HG03280 (cell line): ENCODE results near the gene CPLX3.

ENCODE experiments used
- ATAC-seq: cut with Tn5 transposase; IDR thresholded peaks from one replicate; pipeline ENCODE4 v1.9.1; 2021; ENCODE audit warnings: mild to moderate bottlenecking, moderate library complexity; ENCODE audit not compliant: unreplicated experiment

CPLX3 gene

GRCh38 chr15:74788042-74788682 lies 38.3 kb upstream of the CPLX3 start:
- no peak for ATAC-seq

DNA sequence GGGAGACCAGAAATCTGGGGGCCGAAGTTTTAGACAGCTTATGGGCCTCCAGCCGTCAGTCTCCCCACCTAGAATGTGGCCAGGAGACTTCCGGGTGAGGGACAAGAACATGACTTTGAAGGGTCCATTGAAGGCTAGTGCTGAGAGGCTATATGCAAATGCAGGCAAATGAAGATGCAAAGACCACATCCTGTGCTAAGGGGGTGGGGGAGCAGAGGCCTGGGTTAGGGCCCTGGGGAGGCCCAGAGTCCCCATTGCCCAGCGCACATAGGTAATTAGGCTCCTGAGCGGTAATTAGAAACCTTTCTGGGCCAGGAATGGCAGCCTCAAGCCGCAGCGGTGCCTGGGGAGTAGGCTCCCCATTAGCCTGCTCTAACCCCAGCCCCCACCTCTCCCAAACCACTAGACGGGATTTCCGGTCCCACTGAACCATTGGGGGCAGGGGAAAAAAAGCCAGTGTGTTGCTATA lies 37.7 kb upstream of the CPLX3 start:
- no peak for ATAC-seq

- ATAC-seq = no peak
These were observed 37.2 kb upstream of the CPLX3 start for GRCh38 chr15:74789171-74789631.

GRCh38 chr15:74789741-74790079 lies 36.7 kb upstream of the CPLX3 start:
- no peak for ATAC-seq

GRCh38 chr15:74790080-74790916 lies 36.1 kb upstream of the CPLX3 start:
- no peak for ATAC-seq

GRCh38 chr15:74791007-74791406 lies 35.4 kb upstream of the CPLX3 start:
- no peak for ATAC-seq

DNA sequence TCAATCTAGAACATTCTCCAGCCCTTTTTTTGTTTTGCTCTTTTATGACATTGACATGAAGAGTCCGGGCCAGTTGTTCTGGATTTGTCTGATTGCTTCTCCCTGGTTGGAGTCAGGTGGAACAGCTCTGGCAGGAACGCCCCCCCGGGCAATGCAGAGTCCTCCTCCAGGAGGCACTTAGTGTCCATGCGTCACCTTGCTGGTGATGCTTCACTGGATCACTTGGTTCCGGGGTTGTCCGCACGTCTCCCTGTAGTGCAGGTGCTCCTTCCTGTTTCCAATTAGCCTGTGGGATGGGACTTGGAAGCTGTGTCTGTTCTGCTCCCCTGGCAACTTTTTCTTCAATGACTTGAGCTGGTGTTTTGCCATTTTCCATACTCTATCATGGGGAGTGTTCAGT lies 34.8 kb upstream of the CPLX3 start:
- no peak for ATAC-seq

DNA sequence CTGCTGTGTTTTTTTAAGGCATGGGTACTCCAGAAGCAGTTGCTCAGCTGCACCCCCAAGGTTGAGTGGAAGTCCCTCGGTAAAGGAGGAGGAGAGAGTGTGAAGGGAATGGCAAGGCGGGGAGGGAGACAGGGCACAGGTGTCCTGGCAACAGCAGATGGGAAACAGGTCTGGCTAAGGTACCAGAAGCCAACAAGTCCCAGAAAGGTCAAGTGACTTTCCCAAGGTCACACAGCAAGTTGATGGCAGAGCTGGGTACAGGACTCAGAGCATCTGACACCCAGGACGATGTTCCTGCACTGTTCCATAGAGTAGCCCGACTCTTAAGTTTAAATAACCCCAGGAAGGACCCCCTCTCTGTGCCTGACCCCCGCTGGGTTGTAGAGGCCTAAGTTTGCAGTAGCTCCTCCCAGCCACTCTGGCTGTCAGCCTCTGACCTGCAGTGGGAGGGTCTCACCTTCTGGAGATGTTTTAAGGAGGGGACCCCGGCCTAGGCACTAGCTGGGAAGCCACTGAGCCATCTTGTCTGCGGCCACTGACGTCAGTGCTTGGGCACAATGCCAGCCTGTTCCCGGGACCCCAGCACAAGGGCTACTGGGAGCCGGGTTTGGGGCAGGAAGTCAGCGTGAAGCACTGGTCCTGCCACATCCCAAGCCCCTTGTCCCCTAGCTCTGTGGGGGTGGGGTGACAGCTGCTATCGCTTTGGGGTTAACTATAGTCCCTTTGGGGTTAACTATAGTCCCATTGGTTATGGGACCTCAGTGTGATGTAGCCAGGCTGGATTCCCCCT lies 34.0 kb upstream of the CPLX3 start:
- no peak for ATAC-seq

GRCh38 chr15:74793135-74794028 lies 33.0 kb upstream of the CPLX3 start:
- no peak for ATAC-seq

- ATAC-seq = no peak
These were observed 32.0 kb upstream of the CPLX3 start for GRCh38 chr15:74794248-74794969.

DNA sequence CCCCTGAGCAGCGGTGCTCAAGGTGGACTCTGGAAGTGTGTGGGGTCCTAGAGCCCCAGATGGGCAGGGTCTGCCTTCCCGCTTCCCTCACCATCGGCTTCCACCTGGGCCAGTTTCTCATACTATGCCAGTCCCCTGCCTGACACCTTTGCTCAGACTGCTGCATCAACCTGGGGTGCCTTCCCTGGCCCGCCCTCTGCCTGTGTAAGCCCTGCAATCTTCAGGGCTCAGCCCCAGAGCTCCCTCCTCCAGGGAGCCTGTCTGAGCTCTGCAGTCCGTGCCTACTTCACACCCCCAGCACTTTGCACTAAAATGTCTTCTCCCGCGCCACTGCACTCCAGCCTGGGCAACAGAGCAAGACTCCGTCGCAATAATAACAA lies 31.5 kb upstream of the CPLX3 start:
- no peak for ATAC-seq

DNA sequence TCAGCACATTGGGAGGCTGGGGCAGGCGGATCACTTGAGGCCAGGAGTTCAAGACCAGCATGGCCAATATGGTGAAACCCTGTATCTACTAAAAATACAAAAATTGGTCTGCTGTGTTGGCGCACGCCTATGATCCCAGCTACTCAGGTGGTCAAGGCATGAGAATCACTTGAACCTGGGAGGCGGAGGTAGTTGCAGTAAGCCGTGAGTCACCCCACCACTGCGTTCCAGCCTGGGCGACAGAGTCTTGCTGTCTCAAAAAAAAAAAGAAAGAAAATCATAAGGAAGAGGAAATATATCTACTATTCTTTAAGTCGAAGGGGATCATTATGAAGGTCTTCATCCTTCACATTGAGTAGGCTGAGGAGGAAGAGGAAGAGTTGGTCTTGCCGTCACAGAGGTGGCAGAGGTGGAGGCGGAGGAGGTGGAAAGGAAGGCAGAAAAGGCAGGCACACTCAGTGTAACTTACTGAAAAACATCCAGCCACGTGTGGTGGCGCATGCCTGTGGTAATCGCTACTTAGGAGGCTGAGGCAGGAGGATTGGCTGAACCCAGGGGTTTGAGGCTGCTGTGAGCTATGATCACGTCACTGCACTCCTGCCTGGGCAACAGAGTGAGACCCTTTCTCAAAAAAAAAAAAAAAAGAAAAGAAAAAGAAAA lies 30.3 kb upstream of the CPLX3 start:
- no peak for ATAC-seq

DNA sequence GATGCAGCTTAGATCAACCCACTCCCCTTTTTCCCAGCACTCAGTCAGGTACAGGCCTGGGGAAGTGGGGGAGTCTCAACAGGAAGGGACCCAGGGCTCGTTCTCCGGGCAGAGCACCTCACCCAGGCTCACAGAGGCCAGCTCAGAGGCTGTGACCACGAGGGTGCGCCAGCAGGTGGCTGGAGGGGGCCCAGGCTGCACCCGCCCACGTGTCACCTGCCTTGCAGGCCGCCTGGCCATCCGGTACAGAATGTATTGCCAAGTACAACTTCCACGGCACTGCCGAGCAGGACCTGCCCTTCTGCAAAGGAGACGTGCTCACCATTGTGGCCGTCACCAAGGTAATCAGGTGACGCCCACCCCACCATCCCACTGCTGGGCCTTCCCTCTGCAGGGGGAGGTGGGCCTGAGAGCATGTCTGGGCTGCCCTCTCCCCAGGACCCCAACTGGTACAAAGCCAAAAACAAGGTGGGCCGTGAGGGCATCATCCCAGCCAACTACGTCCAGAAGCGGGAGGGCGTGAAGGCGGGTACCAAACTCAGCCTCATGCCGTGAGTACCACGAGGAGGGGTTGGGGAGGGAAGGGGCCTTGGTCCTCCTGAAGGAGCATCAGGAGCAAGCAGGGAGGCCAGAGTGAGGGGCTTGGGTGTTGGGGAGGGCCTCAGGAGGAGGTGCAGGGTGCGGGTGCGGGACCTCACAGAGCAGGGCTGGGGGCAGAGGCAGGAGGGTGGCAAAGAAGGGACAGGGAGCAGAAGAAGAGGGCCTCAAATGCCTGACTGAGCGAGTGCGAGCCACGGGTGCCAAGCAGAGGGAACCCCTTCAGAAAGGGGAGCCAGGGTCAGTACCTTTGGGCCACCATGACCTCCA lies 27.8 kb upstream of the CPLX3 start:
- no peak for ATAC-seq

DNA sequence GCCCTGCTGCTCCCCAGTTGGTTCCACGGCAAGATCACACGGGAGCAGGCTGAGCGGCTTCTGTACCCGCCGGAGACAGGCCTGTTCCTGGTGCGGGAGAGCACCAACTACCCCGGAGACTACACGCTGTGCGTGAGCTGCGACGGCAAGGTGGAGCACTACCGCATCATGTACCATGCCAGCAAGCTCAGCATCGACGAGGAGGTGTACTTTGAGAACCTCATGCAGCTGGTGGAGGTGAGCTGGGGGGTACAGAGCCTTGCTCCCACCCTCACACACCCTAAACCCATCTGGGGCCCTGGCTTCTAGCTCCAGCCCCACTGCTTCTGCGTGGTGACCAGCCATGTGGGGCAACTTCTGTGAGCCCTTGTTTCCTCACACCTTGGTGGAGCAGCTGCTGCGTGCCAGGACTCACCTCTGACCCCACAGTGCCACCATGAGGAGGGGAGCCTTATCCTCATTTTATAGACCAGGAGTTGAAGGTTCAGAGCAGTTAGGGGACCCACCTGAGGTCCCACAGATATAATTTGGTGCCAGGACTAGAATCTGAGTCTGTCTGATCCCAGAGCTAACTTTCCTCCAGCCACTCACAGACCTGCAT lies 27.1 kb upstream of the CPLX3 start:
- ATAC-seq = no peak

GRCh38 chr15:74799856-74800558 lies 26.4 kb upstream of the CPLX3 start:
- ATAC-seq = peak; percentile 68

DNA sequence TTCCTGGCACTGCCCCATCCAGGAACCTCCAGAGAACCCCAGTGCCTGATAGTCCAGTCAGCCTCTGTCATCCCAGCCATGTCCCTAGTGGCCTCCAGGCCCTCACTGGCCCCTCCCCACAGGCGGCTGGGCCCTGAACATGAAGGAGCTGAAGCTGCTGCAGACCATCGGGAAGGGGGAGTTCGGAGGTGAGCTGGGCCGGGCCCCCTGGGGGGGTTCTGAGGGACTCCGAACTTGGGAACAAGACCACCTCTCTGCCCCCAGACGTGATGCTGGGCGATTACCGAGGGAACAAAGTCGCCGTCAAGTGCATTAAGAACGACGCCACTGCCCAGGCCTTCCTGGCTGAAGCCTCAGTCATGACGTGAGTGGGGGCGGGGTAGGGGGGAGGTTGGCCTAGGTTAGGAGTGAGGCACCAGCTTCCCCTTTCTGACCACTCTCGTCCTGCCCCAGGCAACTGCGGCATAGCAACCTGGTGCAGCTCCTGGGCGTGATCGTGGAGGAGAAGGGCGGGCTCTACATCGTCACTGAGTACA lies 25.8 kb upstream of the CPLX3 start:
- ATAC-seq = no peak

DNA sequence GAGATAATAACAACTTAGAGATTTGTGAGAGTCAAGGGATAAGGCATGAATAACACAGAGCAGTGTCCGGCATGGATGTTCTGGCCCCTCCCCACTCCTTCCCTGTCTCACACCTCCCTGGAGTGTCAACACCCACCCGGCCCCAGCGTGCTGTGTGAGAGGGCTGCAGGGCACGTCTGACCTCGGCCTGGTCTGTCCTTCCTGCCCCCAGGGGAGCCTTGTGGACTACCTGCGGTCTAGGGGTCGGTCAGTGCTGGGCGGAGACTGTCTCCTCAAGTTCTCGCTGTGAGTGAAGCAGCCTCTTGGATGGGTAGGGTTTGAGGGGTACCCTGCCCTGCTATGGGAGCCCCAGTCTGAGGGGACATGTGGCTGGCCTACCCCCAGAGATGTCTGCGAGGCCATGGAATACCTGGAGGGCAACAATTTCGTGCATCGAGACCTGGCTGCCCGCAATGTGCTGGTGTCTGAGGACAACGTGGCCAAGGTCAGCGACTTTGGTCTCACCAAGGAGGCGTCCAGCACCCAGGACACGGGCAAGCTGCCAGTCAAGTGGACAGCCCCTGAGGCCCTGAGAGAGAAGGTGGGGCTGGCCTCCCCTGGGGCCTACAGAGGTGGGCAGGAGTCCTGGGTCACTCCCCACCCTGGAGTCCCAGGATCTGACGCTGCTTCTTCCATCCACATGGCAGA lies 25.0 kb upstream of the CPLX3 start:
- ATAC-seq = no peak
